ENCODE data around the gene C10orf90. TPM values are rescaled to one million over a fixed set of nuclear protein-coding genes. Genes with fewer than 3 reads are reported as not detected.

C10orf90 gene
- total RNA-seq, 3 donors from 2014 or later (not counting 1 experiment from before 2014, with no cell fraction given) = not detected

DNA sequence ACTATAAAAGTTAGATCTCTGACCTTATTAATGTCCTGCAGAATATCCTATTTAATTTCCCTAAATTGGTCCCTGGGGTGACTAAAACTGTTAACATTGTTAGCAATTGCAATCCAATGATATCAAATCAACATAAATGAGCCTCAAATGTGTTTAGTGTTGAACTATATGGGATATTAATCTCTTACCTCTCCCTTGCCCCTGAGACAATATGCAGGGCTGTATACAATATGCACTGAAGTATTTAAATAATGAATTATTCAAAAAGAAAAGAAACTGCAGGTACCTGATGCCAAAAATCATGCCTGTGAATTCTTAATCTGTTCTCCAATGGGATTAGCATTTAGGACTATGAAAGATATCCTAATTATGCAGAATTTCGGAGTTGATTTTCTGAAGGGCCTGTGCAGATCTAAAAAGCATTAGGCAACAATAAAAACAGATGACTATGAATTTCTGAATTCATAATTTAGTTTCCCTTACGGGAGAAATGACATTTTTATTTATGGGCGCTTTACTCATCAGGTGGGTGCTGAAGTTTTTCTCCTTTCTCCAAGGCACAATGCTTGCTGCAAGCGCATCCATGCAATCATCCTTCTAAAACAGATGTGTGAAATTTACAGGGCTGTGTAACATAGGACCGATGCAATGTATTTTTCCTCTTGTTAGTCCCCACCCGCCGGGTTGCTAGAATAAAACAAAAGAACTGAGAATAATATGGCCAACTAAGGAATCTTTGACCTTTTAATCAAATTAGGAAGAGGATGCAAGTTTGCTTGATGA is 5.4 kb upstream of the C10orf90 start:
- no peaks in the 10 kb centered on the region for H3K36me3 ChIP-seq (ENCODE audit: control insufficient read depth, insufficient read depth, low read length)
- Mint-ChIP-seq H3K36me3 (no peaks in the 10 kb centered on the region), H3K27ac (no peak overlapping the region), H3K4me3 (no peak overlapping the region), H3K4me1 (no peaks in the 10 kb centered on the region), H3K9me3 (no peaks in the 10 kb centered on the region), H3K27me3 (ENCODE audit: low read depth in 2 of 2) (peaks cover 0 to under 1% of the 10 kb centered on the region in 2 donors)
- H3K27me3 ChIP-seq (ENCODE audit: control insufficient read depth, insufficient read depth, low read length) = no peaks in the 10 kb centered on the region
- WGBS (ENCODE audit: insufficient coverage) = 92% methylated on average over 7 of the region's 7 CpGs
- H3K27ac ChIP-seq (ENCODE audit: low read length) = no peak overlapping the region
- H3K4me3 ChIP-seq (ENCODE audit: low read length) = no peak overlapping the region
- no peak for ATAC-seq
- no peaks in the 10 kb centered on the region for H3K4me1 ChIP-seq (ENCODE audit: control insufficient read depth, insufficient read depth, low read length)
- H3K9me3 ChIP-seq (ENCODE audit: control insufficient read depth, insufficient read depth, low read length) = no peaks in the 10 kb centered on the region
- DNase-seq = no peak
- intact Hi-C loops (cut with micrococcal nuclease) = no loop called here
- TF ChIP-seq CTCF (IDR thresholded peaks at IDR 0.05) = no peak

DNA sequence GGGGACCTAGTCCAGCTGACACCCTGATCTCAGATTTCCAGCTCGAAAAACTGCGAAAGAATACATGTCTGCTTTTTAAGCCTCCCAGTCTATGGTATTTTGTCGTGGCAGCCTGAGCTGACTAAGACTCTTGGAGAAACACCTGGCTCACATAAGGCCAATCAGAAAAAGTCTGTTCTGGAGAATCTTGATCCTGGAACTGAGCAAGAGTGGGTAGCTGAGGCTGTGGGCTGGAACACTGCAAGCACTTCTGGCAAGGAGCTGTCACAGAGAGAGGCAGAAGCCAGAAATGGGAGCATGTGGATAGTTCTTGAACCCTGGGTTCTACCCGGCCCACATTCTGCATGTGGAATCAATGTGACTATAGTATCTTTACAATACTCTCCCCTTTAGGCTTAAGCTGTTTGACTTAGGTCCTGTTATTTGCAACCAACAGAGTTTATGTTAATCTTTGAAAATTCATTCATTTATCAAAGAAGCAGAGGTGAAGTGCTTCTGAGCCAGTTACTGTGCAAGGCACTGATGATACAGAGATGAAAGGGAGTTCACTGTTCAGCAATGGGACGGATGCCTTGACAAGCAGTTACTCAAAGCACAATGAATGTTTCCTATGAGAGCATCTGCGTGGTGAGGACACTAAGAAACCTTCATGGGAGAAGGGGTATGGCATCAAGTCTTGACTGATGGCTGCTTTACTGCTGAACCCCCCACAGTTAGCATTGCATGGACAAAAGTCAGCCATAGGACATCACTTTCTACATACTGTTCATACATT is 4.4 kb upstream of the C10orf90 start:
- H3K9me3 Mint-ChIP-seq = no peaks in the 10 kb centered on the region

GRCh38 chr10:126673565-126673964 is 3.1 kb upstream of the C10orf90 start:
- Histone ChIP-seq H3K4me3 (ENCODE audit: low read length) (no peak overlapping the region), H3K36me3 (ENCODE audit: control insufficient read depth, insufficient read depth, low read length) (no peaks in the 10 kb centered on the region), H3K4me1 (ENCODE audit: control insufficient read depth, insufficient read depth, low read length) (no peaks in the 10 kb centered on the region), H3K27me3 (ENCODE audit: control insufficient read depth, insufficient read depth, low read length) (no peaks in the 10 kb centered on the region), H3K27ac (ENCODE audit: low read length) (no peak overlapping the region), H3K9me3 (ENCODE audit: control insufficient read depth, insufficient read depth, low read length) (no peaks in the 10 kb centered on the region)
- TF ChIP-seq CTCF (IDR thresholded peaks at IDR 0.05) = no peak
- Mint-ChIP-seq H3K4me1 (no peaks in the 10 kb centered on the region), H3K36me3 (no peaks in the 10 kb centered on the region), H3K4me3 (no peak overlapping the region), H3K27ac (no peak overlapping the region), H3K9me3 (no peaks in the 10 kb centered on the region), H3K27me3 (ENCODE audit: low read depth in 2 of 2) (peaks cover 0 to 3% of the 10 kb centered on the region in 2 donors)
- no peak for DNase-seq
- WGBS (ENCODE audit: insufficient coverage) = 88% methylated on average over 3 of the region's 3 CpGs
- ATAC-seq = no peak
- intact Hi-C loops (cut with micrococcal nuclease) = no loop called here

More for the DNA sequence above, 4.4 kb upstream of the C10orf90 start:
- H3K27me3 ChIP-seq (ENCODE audit: control insufficient read depth, insufficient read depth, low read length) = no peaks in the 10 kb centered on the region
- ATAC-seq (no peak), DNase-seq (no peak)
- peaks cover 0 to 3% of the 10 kb centered on the region in 2 donors for H3K27me3 Mint-ChIP-seq (ENCODE audit: low read depth in 2 of 2)
- no peaks in the 10 kb centered on the region for H3K4me1 Mint-ChIP-seq
- H3K4me3 Mint-ChIP-seq = no peak overlapping the region
- H3K4me3 ChIP-seq (ENCODE audit: low read length) = no peak overlapping the region
- no peaks in the 10 kb centered on the region for H3K36me3 ChIP-seq (ENCODE audit: control insufficient read depth, insufficient read depth, low read length)
- no peak overlapping the region for H3K27ac Mint-ChIP-seq
- no peaks in the 10 kb centered on the region for H3K9me3 ChIP-seq (ENCODE audit: control insufficient read depth, insufficient read depth, low read length)
- no peaks in the 10 kb centered on the region for H3K4me1 ChIP-seq (ENCODE audit: control insufficient read depth, insufficient read depth, low read length)
- WGBS (ENCODE audit: insufficient coverage) = 86% methylated on average over 6 of the region's 6 CpGs
- TF ChIP-seq CTCF (IDR thresholded peaks at IDR 0.05) = no peak
- H3K27ac ChIP-seq (ENCODE audit: low read length) = no peak overlapping the region
- intact Hi-C loops (cut with micrococcal nuclease) = no loop called here
- no peaks in the 10 kb centered on the region for H3K36me3 Mint-ChIP-seq

Data from natural killer cell (primary cell).